K562 (cell line): Measurements from ENCODE around the gene PIGX. TPM values are rescaled to one million over a fixed set of nuclear protein-coding genes. Genes with fewer than 3 reads are reported as not detected.
A peak's percentile ranks its signal among the peaks of the same experiment; 100 is the strongest.

ENCODE experiments used
- ATF1 ChIP-seq, 2 experiments: fragments of 450-650 bp in 1 of 2; IDR thresholded peaks; 2 replicates each; pipeline ENCODE4 v1.6.1; 2016; ENCODE audit warnings: missing compliant biosample characterization in 1 of 2, missing genetic modification characterization in 1 of 2
- ATF7 ChIP-seq: fragments of 450-650 bp; IDR thresholded peaks from 2 replicates; pipeline ENCODE4 v1.7.1; 2014; ENCODE audit warnings: mild to moderate bottlenecking, moderate library complexity
- ERF ChIP-seq: fragments of 450-650 bp; formaldehyde crosslinking; IDR thresholded peaks from 2 replicates; pipeline ENCODE4 v1.4.0; 2020; ENCODE audit warnings: mild to moderate bottlenecking, mixed read lengths
- GABPB2 ChIP-seq: fragments of 250-450 bp; sonication (Bioruptor Pico); conservative IDR thresholded peaks from 2 replicates; pipeline ENCODE4 v1.5.1; 2021; ENCODE audit warnings: mild to moderate bottlenecking
- HDAC2 ChIP-seq: fragments of 450-650 bp; IDR thresholded peaks from 2 replicates; pipeline ENCODE4 v1.6.1; 2016; ENCODE audit warnings: mild to moderate bottlenecking
- HDAC3 ChIP-seq: fragments of 450-650 bp; IDR thresholded peaks from 2 replicates; pipeline ENCODE4 v1.6.1; 2018; ENCODE audit warnings: borderline replicate concordance, mild to moderate bottlenecking, moderate library complexity; ENCODE audit not compliant: partially characterized antibody
- LCOR ChIP-seq: sonication (generic); formaldehyde crosslinking; IDR thresholded peaks from 2 replicates; pipeline ENCODE4 v1.8.0; 2022; ENCODE audit warnings: mild to moderate bottlenecking, missing genetic modification reagents
- MLX ChIP-seq, 2 experiments: fragments of 450-650 bp in 1 of 2; sonication (generic) in 1 of 2; formaldehyde crosslinking; conservative IDR thresholded peaks; 2 replicates each; pipeline versions ENCODE4 v1.4.0 to v1.8.1; 2020 to 2022; ENCODE audit warnings: mild to moderate bottlenecking in 1 of 2, missing genetic modification reagents in 1 of 2
- SMARCA4 ChIP-seq: fragments of 450-650 bp; IDR thresholded peaks from 2 replicates; pipeline ENCODE4 v1.6.1; 2016
- TCF3 ChIP-seq: sonication (generic); formaldehyde crosslinking; IDR thresholded peaks from 2 replicates; pipeline ENCODE4 v1.4.0; 2020; ENCODE audit warnings: mild to moderate bottlenecking, missing genetic modification reagents
- ZBTB40 ChIP-seq, 2 experiments: fragments of 450-650 bp in 1 of 2; sonication (generic) in 1 of 2; formaldehyde crosslinking in 1 of 2; IDR thresholded peaks; 2 replicates each; pipeline versions ENCODE4 v1.7.1 to v1.9.0; 2016 to 2022; ENCODE audit warnings: inconsistent platforms in 1 of 2, mild to moderate bottlenecking in 1 of 2, missing genetic modification reagents in 1 of 2
- ZFP30 ChIP-seq: fragments of 250-450 bp; sonication (Bioruptor Pico); IDR thresholded peaks from 2 replicates; pipeline ENCODE4 v1.8.0; 2022; ENCODE audit warnings: moderate library complexity, mild to moderate bottlenecking, inconsistent platforms, borderline replicate concordance
- ZNF12 ChIP-seq: sonication (generic); formaldehyde crosslinking; IDR thresholded peaks from 2 replicates; pipeline ENCODE4 v1.4.0; 2020; ENCODE audit warnings: mild to moderate bottlenecking, missing genetic modification reagents
- ZNF3 ChIP-seq: fragments of 250-450 bp; sonication (Bioruptor Pico); IDR thresholded peaks from 2 replicates; pipeline ENCODE4 v1.5.0; 2021; ENCODE audit warnings: mild to moderate bottlenecking, moderate library complexity
- ZNF561 ChIP-seq: fragments of 450-650 bp; formaldehyde crosslinking; conservative IDR thresholded peaks from 2 replicates; pipeline ENCODE4 v1.4.0; 2020; ENCODE audit warnings: mild to moderate bottlenecking, moderate library complexity
- ZNF740 ChIP-seq, 3 experiments: fragments of 200-800 bp in 1 of 3; sonication (Bioruptor generic) in 1 of 3; sonication (generic) in 1 of 3; formaldehyde crosslinking in 1 of 3; IDR thresholded peaks; 2 replicates each; pipeline versions ENCODE4 v1.6.1 to v1.8.0; 2016 to 2022; ENCODE audit warnings: mild to moderate bottlenecking in 2 of 3, missing compliant biosample characterization in 2 of 3, missing genetic modification characterization in 2 of 3, missing genetic modification reagents in 1 of 3
- polyA plus RNA-seq, 8 experiments: library from polyadenylated mRNA; depleted of rRNA in 4 of 8; stranded (reverse) in 5 of 8; unstranded in 3 of 8; fragments of >200 nt; fragmentation: Nextera tagmentation in 2 of 8; fragmentation: Illumina TruSeq in 1 of 8; extraction: Ambion mirVana in 2 of 8; extraction: Trizol in 1 of 8; gene quantifications; 2 replicates each; pipeline versions ENCODE4 v1.2.1 to v1.2.3, GENCODE V29; 2011 to 2014; ENCODE audit warnings: inconsistent platforms in 1 of 8, missing spikeins in 1 of 8
- total RNA-seq, 7 experiments: library from RNA; depleted of rRNA in 6 of 7; stranded (reverse); fragments of >200 nt in 6 of 7; fragmentation: Illumina TruSeq in 2 of 7; extraction: Trizol in 2 of 7; gene quantifications; 2 replicates each; pipeline versions ENCODE4 v1.2.1 to v1.2.3, GENCODE V29; 2011 to 2021; ENCODE audit warnings: low replicate concordance in 1 of 7

PIGX gene
- total and polyA plus RNA-seq, 9 of the 15 experiments (the other 6 are each of a cell fraction or from before 2014, with no cell fraction given), result 3.7 to 36.3 (median 26.9) TPM

GRCh38 chr3:196662711-196663571 is 49.2 kb upstream of the PIGX start (continued):
- TF ChIP-seq MLX (CRISPR knock-in tag; conservative IDR thresholded peaks at IDR 0.05), result no peak
- no peak for TF ChIP-seq ZFP30
- no peak for TF ChIP-seq HDAC3
- no peak for TF ChIP-seq ATF1 (CRISPR knock-in tag; IDR thresholded peaks at IDR 0.05)
- TF ChIP-seq ATF1 (tag; IDR thresholded peaks at IDR 0.05), result peak; percentile 46; the same call in 1 of the 2 replicates
- TF ChIP-seq ZNF3 (CRISPR knock-in tag), result no peak
- TF ChIP-seq ZNF12, result no peak
- TF ChIP-seq HDAC2, result peak; percentile 85
- TF ChIP-seq TCF3 (CRISPR knock-in tag), result peak; percentile 45; the same call in 1 of the 2 replicates
- peak; percentile 67; the same call in 1 of the 2 replicates for TF ChIP-seq LCOR (CRISPR knock-in tag)
- no peak for TF ChIP-seq ZBTB40 (IDR thresholded peaks at IDR 0.05)
- no peak for TF ChIP-seq ZBTB40 (CRISPR knock-in tag; IDR thresholded peaks at IDR 0.05)
- TF ChIP-seq ZNF740 (CRISPR knock-in tag; IDR thresholded peaks at IDR 0.05), result no peak
- no peak for TF ChIP-seq ZNF740 (tag; IDR thresholded peaks at IDR 0.05)
- TF ChIP-seq ATF7, result peak; percentile 37; the same call in 1 of the 2 replicates
- no peak for TF ChIP-seq ERF (CRISPR knock-in tag)
- TF ChIP-seq SMARCA4, result peak; percentile 84
- no peak for TF ChIP-seq GABPB2 (CRISPR knock-in tag)
- no peak for TF ChIP-seq ZNF561 (CRISPR knock-in tag)
